ENCODE measurements around the gene CLDN16.

CLDN16 gene

GRCh38 chr3:190387578-190388213 lies at the start of gene CLDN16:
Gene CLDN16, plus strand, starts transcription at chr3:190388163. Its CDS starts 167 bp downstream, at chr3:190388330.
- DNase-seq: no peak

- no peak for DNase-seq
Observed at GRCh38 chr3:190338717-190339116, 49.2 kb upstream of the CLDN16 start.

GRCh38 chr3:190339130-190339529 lies 48.8 kb upstream of the CLDN16 start:
- no peak for DNase-seq

GRCh38 chr3:190340071-190340470 lies 47.9 kb upstream of the CLDN16 start:
- DNase-seq: no peak

- DNase-seq: no peak
Observed at GRCh38 chr3:190345027-190345821, 42.7 kb upstream of the CLDN16 start.

- DNase-seq: no peak
Observed at GRCh38 chr3:190345878-190346277, 42.1 kb upstream of the CLDN16 start.

GRCh38 chr3:190346541-190346940 lies 41.4 kb upstream of the CLDN16 start:
- no peak for DNase-seq

GRCh38 chr3:190352861-190353457 lies 35.0 kb upstream of the CLDN16 start:
- DNase-seq: no peak

GRCh38 chr3:190356246-190356645 lies 31.7 kb upstream of the CLDN16 start:
- DNase-seq: no peak

GRCh38 chr3:190357468-190357867 lies 30.5 kb upstream of the CLDN16 start:
- no peak for DNase-seq

- DNase-seq: no peak
Observed at GRCh38 chr3:190359813-190360212, 28.1 kb upstream of the CLDN16 start.

GRCh38 chr3:190360228-190360627 lies 27.7 kb upstream of the CLDN16 start:
- no peak for DNase-seq

- no peak for DNase-seq
Observed at GRCh38 chr3:190361791-190362190, 26.2 kb upstream of the CLDN16 start.

GRCh38 chr3:190362258-190362657 lies 25.7 kb upstream of the CLDN16 start:
- no peak for DNase-seq

GRCh38 chr3:190366133-190366532 lies 21.8 kb upstream of the CLDN16 start:
- no peak for DNase-seq

- DNase-seq: no peak
Observed at GRCh38 chr3:190368881-190369280, 19.1 kb upstream of the CLDN16 start.

- no peak for DNase-seq
Observed at GRCh38 chr3:190369668-190370295, 18.2 kb upstream of the CLDN16 start.

- DNase-seq: no peak
Observed at GRCh38 chr3:190370369-190370768, 17.6 kb upstream of the CLDN16 start.

- no peak for DNase-seq
Observed at GRCh38 chr3:190371152-190371551, 16.8 kb upstream of the CLDN16 start.

- DNase-seq: no peak
Observed at GRCh38 chr3:190375246-190375645, 12.7 kb upstream of the CLDN16 start.

- DNase-seq: no peak
Observed at GRCh38 chr3:190375671-190376070, 12.3 kb upstream of the CLDN16 start.

- DNase-seq: no peak
Observed at GRCh38 chr3:190378240-190378891, 9.6 kb upstream of the CLDN16 start.

GRCh38 chr3:190380184-190380583 lies 7.8 kb upstream of the CLDN16 start:
- DNase-seq: no peak
